ENCODE data around the gene CENPC. TPM values are rescaled to one million over a fixed set of nuclear protein-coding genes. Genes with fewer than 3 reads are reported as not detected.

Gene CENPC
- total RNA-seq, 1 experiment from 2014 or later = 11.8 TPM

DNA sequence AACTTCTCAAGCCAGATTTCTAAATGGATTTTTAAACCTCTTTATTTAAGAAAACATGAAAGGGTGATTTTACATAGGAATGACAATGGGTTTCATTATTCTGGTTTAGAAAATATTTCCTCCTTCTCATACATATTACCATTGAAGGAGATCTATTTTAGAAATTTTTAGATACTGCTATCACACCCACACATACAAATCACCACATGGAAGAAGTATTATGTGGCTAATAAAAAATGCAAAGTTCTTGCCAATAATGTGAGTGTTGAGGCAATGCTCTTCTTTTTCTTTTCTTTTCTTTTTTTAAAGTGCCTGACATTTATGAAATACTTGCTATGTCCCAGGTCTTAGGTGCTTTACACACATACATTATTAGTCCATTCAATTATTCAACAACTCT is 20.0 kb upstream of the CENPC start:
- Histone ChIP-seq H3K9me3 (ENCODE audit: low read depth, low read length, poor library complexity, severe bottlenecking) (no peaks in the 10 kb centered on the region), H3K4me3 (ENCODE audit: low read depth, low read length, poor library complexity, severe bottlenecking) (no peak overlapping the region), H3K4me1 (ENCODE audit: insufficient read depth, low read length, poor library complexity, severe bottlenecking) (no peaks in the 10 kb centered on the region), H3K36me3 (ENCODE audit: insufficient read depth, low read length, poor library complexity, severe bottlenecking) (no peaks in the 10 kb centered on the region), H3K27ac (ENCODE audit: low read depth, low read length, poor library complexity, severe bottlenecking) (no peak overlapping the region), H3K27me3 (replicated peaks; ENCODE audit: insufficient read depth, low read depth, low read length, poor library complexity) (no peaks in the 10 kb centered on the region)
- DNase-seq (ENCODE audit: low spot score) = no peak
- CTCF ChIA-PET = no interaction called here
- intact Hi-C loops (cut with micrococcal nuclease; ENCODE audit: unreplicated experiment) = no loop called here
- no peak for TF ChIP-seq EZH2 (IDR thresholded peaks at IDR 0.05; ENCODE audit: borderline replicate concordance, low read depth, low read length, poor library complexity, severe bottlenecking)
- TF ChIP-seq, protein P1, sequence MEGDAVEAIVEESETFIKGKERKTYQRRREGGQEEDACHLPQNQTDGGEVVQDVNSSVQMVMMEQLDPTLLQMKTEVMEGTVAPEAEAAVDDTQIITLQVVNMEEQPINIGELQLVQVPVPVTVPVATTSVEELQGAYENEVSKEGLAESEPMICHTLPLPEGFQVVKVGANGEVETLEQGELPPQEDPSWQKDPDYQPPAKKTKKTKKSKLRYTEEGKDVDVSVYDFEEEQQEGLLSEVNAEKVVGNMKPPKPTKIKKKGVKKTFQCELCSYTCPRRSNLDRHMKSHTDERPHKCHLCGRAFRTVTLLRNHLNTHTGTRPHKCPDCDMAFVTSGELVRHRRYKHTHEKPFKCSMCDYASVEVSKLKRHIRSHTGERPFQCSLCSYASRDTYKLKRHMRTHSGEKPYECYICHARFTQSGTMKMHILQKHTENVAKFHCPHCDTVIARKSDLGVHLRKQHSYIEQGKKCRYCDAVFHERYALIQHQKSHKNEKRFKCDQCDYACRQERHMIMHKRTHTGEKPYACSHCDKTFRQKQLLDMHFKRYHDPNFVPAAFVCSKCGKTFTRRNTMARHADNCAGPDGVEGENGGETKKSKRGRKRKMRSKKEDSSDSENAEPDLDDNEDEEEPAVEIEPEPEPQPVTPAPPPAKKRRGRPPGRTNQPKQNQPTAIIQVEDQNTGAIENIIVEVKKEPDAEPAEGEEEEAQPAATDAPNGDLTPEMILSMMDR (conservative IDR thresholded peaks at IDR 0.05; ENCODE audit: low read depth, low read length) = no peak
- no TSS peak for BruUV-seq (replicated peaks)
- POLR2A ChIA-PET (ENCODE audit: low non-redundant PET) = no interaction called here

DNA sequence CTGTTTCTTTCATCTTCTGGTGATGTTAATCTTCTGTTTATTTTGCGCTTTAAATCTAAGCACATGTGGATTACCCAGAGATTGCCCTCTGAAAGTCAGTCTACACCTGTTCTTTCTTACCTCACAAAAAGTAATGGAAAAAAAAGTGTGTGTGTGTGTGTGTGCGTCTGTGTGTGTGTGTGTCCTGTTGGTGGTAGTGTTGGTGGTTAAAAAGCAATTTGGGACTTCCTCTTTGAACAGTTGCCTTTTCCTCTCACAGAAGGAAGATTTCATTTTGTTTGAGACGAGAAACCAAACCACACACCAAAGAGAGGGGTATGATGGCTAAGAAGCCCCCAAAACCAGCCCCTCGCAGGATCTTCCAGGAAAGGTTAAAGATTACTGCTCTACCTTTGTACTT is 13.2 kb upstream of the CENPC start, which contains the start of gene STAP1:
TSS of gene STAP1 (plus strand) at position 235 of the 400 bp plus-strand sequence. CDS start at position 318, 83 bp downstream.
- H3K27ac ChIP-seq (ENCODE audit: low read depth, low read length, poor library complexity, severe bottlenecking) = no peak within 1 kb of the TSS
- H3K27me3 ChIP-seq (replicated peaks; ENCODE audit: insufficient read depth, low read depth, low read length, poor library complexity) = no peaks in the 10 kb centered on the region
- BruUV-seq (replicated peaks) = no TSS peak
- TF ChIP-seq, protein P1 (conservative IDR thresholded peaks at IDR 0.05; ENCODE audit: low read depth, low read length) = no peak
- TF ChIP-seq EZH2 (IDR thresholded peaks at IDR 0.05; ENCODE audit: borderline replicate concordance, low read depth, low read length, poor library complexity, severe bottlenecking) = no peak
- ChIA-PET POLR2A (ENCODE audit: low non-redundant PET) (no interaction called here), CTCF (no interaction called here)
- DNase-seq (ENCODE audit: low spot score) = no peak
- no peaks in the 10 kb centered on the region for H3K36me3 ChIP-seq (ENCODE audit: insufficient read depth, low read length, poor library complexity, severe bottlenecking)
- H3K4me1 ChIP-seq (ENCODE audit: insufficient read depth, low read length, poor library complexity, severe bottlenecking) = no peaks in the 10 kb centered on the region
- no peak within 1 kb of the TSS for H3K4me3 ChIP-seq (ENCODE audit: low read depth, low read length, poor library complexity, severe bottlenecking)
- intact Hi-C loops (cut with micrococcal nuclease; ENCODE audit: unreplicated experiment) = loop anchor here (10.0 kb wide), 1 partner anchor 616 kb away; no protein-coding TSS in a partner anchor
- no peaks in the 10 kb centered on the region for H3K9me3 ChIP-seq (ENCODE audit: low read depth, low read length, poor library complexity, severe bottlenecking)

DNA sequence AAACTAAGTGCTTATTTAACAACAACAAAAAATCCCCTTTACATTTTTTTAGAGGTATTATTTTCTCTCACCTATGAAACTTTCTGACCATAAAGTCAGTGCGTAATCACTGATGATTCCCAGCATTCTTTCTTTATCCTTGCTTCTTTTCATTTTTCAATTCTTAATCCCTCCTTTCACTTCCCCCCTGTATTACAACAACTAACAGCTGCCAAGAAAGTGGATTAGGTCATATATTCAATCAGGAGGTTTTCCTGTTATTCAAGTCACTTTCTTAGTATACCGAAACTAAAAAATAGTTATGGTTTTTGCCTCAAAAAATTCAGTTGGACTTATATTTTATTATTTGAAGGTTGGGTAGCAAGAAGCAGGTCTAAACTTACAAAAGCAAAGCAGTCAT is 11.1 kb upstream of the CENPC start:
- Histone ChIP-seq H3K4me1 (ENCODE audit: insufficient read depth, low read length, poor library complexity, severe bottlenecking) (no peaks in the 10 kb centered on the region), H3K4me3 (ENCODE audit: low read depth, low read length, poor library complexity, severe bottlenecking) (no peak overlapping the region), H3K9me3 (ENCODE audit: low read depth, low read length, poor library complexity, severe bottlenecking) (no peaks in the 10 kb centered on the region), H3K27ac (ENCODE audit: low read depth, low read length, poor library complexity, severe bottlenecking) (no peak overlapping the region), H3K36me3 (ENCODE audit: insufficient read depth, low read length, poor library complexity, severe bottlenecking) (no peaks in the 10 kb centered on the region), H3K27me3 (replicated peaks; ENCODE audit: insufficient read depth, low read depth, low read length, poor library complexity) (no peaks in the 10 kb centered on the region)
- TF ChIP-seq, protein P1 (conservative IDR thresholded peaks at IDR 0.05; ENCODE audit: low read depth, low read length) = no peak
- no peak for TF ChIP-seq EZH2 (IDR thresholded peaks at IDR 0.05; ENCODE audit: borderline replicate concordance, low read depth, low read length, poor library complexity, severe bottlenecking)
- POLR2A ChIA-PET (ENCODE audit: low non-redundant PET) = no interaction called here
- intact Hi-C loops (cut with micrococcal nuclease; ENCODE audit: unreplicated experiment) = loop anchor here (10.0 kb wide), 1 partner anchor 618 kb away; no protein-coding TSS in a partner anchor
- peak; percentile 17 for DNase-seq (ENCODE audit: low spot score)
- CTCF ChIA-PET = no interaction called here
- no TSS peak for BruUV-seq (replicated peaks)

Measured in A673 (cell line).